Measurements from ENCODE around the gene FAM81B. TPM values are rescaled to one million over a fixed set of nuclear protein-coding genes. Genes with fewer than 3 reads are reported as not detected.

FAM81B gene
- total RNA-seq, 2 experiments from 2014 or later = not detected

DNA sequence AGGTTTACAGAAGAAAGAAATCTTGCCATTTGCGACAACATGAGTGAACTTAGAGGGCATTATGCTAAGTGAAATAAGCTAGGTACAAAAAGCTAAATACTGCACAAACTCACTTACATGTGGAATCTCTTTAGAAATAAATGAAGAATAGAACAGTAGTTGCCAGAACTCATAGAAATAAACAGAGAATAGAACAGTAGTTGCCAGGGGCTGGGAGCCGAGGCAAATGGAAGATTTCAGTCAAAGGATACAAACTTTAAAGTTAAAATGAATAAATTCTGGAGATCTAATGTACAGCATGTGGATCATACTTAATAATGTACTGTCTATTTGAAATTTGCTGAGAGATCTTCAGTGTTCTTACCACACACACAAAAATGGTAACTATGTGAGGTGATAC is 63.4 kb downstream of the FAM81B start:
- Mint-ChIP-seq H3K27me3 (no peaks in the 10 kb centered on the region), H3K9me3 (ENCODE audit: low read depth) (no peaks in the 10 kb centered on the region), H3K36me3 (peaks cover 2% of the 10 kb centered on the region), H3K4me3 (no peak overlapping the region), H3K27ac (no peak overlapping the region), H3K4me1 (no peaks in the 10 kb centered on the region)
- no peak for ATAC-seq
- CTCF ChIA-PET = no interaction called here
- no peak for DNase-seq

DNA sequence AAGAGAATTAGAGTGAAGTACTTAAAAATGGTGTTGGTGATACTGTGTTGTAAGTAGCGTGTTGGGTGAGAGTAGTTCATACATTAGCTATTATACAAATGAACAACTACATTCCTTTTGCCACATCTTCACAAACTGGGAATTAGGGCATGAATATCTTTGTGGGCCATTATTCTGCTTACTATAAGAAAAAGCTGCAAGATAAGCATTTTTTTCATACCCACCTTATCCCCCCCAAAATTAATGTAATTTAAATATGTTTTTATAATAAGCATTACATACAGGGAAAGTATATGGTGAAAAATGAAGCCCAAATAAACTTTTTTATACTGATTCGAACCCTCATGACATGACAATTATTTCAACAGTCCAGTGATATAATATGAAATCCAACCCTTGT is 69.5 kb downstream of the FAM81B start:
- Mint-ChIP-seq H3K27ac (no peak overlapping the region), H3K9me3 (ENCODE audit: low read depth) (no peaks in the 10 kb centered on the region), H3K4me1 (no peaks in the 10 kb centered on the region), H3K36me3 (peaks cover 22% of the 10 kb centered on the region), H3K4me3 (no peak overlapping the region), H3K27me3 (no peaks in the 10 kb centered on the region)
- CTCF ChIA-PET = no interaction called here
- DNase-seq (no peak), ATAC-seq (no peak)

DNA sequence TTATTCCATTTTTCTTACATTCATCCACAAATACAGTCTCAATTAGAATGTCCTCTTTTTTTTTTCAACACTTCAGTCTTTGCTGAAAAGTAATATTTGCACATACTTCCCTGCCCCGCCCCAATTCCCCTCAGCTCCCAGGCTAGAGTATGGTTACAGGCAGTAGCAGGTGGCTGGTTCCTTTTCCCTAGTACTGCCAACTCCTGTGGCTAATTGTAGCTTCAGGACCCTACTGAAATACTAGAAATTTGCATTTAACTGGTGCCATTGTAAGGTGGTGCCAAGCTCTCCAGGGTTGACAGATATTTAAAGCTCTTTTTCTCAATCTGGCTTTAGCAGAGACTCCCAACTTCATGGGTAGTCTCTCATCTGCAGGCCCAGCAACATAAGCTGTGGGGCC is 80.3 kb downstream of the FAM81B start:
- DNase-seq (no peak), ATAC-seq (no peak)
- H3K4me3 Mint-ChIP-seq = no peak overlapping the region
- H3K27ac Mint-ChIP-seq = no peak overlapping the region
- H3K27me3 Mint-ChIP-seq = no peaks in the 10 kb centered on the region
- CTCF ChIA-PET = no interaction called here
- H3K36me3 Mint-ChIP-seq = peaks cover 25% of the 10 kb centered on the region
- H3K4me1 Mint-ChIP-seq = no peaks in the 10 kb centered on the region
- H3K9me3 Mint-ChIP-seq (ENCODE audit: low read depth) = peaks cover 2% of the 10 kb centered on the region

DNA sequence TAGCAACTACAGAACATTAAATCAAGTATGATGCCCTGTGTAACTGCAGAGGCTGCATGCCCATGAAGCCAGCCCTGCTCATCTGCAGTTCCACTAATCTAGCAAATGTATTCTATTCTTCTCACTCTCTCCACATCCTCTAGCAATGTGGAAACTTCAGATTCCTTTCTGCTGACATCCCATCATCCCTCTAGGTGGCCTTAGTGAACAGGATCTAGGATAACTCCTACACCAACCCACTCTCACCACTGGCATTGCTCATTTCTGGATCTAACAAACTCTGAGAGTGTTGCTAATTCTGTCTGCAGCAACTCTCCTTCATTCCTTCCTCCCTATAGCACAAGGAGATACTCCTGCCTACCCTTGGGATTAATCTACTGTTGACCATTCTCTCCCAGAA is 80.8 kb downstream of the FAM81B start:
- ATAC-seq = no peak
- Mint-ChIP-seq H3K9me3 (ENCODE audit: low read depth) (peaks cover 2% of the 10 kb centered on the region), H3K4me1 (no peaks in the 10 kb centered on the region), H3K4me3 (no peak overlapping the region), H3K27ac (no peak overlapping the region), H3K27me3 (no peaks in the 10 kb centered on the region), H3K36me3 (peaks cover 26% of the 10 kb centered on the region)
- CTCF ChIA-PET = no interaction called here
- no peak for DNase-seq

DNA sequence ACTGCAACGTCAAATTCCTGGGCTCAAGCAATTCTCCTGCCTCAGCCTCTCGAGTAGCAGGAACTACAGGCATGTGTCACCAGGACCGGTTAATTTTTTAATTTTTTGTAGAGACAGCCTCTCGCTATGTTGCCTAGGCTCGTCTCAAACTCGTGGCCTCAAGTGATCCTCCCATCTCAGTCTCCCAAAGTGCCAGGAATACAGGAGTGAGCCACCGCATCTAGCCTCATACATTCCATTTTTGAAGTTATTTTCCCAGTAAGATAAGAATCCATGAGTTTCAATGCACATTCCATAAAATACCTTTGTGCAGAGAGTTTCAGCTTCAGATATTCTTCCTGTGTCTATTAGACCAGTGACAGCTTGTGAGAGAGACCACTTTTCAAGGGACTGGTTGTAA is 93.3 kb downstream of the FAM81B start:
- Mint-ChIP-seq H3K4me1 (no peaks in the 10 kb centered on the region), H3K27me3 (no peaks in the 10 kb centered on the region), H3K36me3 (peaks cover 76% of the 10 kb centered on the region), H3K4me3 (no peak overlapping the region), H3K9me3 (ENCODE audit: low read depth) (peaks cover 21% of the 10 kb centered on the region), H3K27ac (no peak overlapping the region)
- no peak for ATAC-seq
- CTCF ChIA-PET = no interaction called here
- DNase-seq = no peak

DNA sequence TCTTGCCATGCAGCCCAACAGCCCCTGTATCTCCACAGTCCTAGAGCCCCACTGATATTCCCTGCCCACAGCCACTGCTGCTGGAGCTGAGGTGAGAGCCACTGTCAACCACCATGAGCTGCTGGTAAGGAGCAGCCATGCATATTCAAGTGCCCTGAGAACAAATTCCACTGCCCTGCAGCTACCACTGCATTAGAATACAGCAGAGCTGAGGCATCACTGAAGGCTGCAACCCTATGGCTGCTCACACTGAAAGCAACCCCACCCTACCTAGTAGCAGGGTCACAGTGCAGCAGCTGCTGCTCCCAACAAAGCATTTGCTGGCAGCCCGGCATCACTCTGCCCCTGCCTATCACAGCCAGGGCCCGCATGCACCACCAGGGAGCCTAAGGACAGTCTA is 95.0 kb downstream of the FAM81B start:
- H3K27ac Mint-ChIP-seq = no peak overlapping the region
- DNase-seq (no peak), ATAC-seq (no peak)
- CTCF ChIA-PET = no interaction called here
- H3K27me3 Mint-ChIP-seq = no peaks in the 10 kb centered on the region
- H3K9me3 Mint-ChIP-seq (ENCODE audit: low read depth) = peaks cover 18% of the 10 kb centered on the region
- H3K4me1 Mint-ChIP-seq = no peaks in the 10 kb centered on the region
- H3K4me3 Mint-ChIP-seq = no peak overlapping the region
- H3K36me3 Mint-ChIP-seq = peaks cover 77% of the 10 kb centered on the region

DNA sequence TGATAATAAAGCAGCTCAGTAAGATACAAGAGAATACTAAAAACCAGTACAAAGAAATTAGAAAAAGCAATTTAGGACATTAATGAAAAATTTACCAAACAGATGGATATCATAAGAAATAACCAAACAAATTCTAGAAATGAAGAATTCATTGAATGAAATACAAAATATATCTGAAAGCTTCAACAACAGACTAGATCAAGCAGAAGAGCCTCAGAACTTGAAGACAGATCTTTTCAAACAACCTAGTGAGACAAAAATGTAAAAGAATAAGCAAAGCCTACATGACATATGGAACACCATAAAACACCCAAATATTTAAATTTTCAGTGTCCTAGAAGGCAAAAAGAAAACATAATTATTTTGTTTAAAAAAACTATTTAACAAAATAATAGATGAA is 96.7 kb downstream of the FAM81B start:
- H3K4me3 Mint-ChIP-seq = no peak overlapping the region
- no peaks in the 10 kb centered on the region for H3K27me3 Mint-ChIP-seq
- ATAC-seq = no peak
- CTCF ChIA-PET = no interaction called here
- DNase-seq = no peak
- H3K27ac Mint-ChIP-seq = no peak overlapping the region
- peaks cover 15% of the 10 kb centered on the region for H3K9me3 Mint-ChIP-seq (ENCODE audit: low read depth)
- no peaks in the 10 kb centered on the region for H3K4me1 Mint-ChIP-seq
- H3K36me3 Mint-ChIP-seq = peaks cover 78% of the 10 kb centered on the region

Other genes starting within 250 kb of the FAM81B start
- gene MCTP1, start 106.3 kb upstream of the FAM81B start, total RNA-seq = not detected
- 10 to 100 TPM; 64.1 to 75.0 TPM for gene SKIC3, start 163.6 kb downstream of the FAM81B start, total RNA-seq
- gene ARSK, start 163.7 kb downstream of the FAM81B start, total RNA-seq = 1 to 10 TPM; 4.3 to 4.9 TPM
- gene GPR150, start 228.7 kb downstream of the FAM81B start, total RNA-seq = under 1 TPM; 0.28 to 0.58 TPM

All from activated CD8-positive, alpha-beta memory T cell treated with anti-CD3 and anti-CD28 coated beads, Interleukin-2, amount 10 ng/mL, durations not matched to agents 7 days and 5 days (primary cell).